Activated CD4-positive, alpha-beta T cell treated with anti-CD3 and anti-CD28 coated beads for 4 hours (primary cell): Measurements from ENCODE around the gene GTPBP6.
"Not testable (repeated sequence)": the region's sequence is repeated elsewhere in the genome, so short reads cannot be mapped to it uniquely, and the experiment has no call there.

Source experiments
- DNase-seq, 2 donors: peaks; one replicate each; pipeline ENCODE4 v3.0.0-alpha.2; 2020

GTPBP6 gene

GRCh38 chrX:261167-261918 is 57.3 kb downstream of the GTPBP6 start:
- no peak for DNase-seq

- DNase-seq = no peak
Measured at GRCh38 chrX:259692-260355, 58.8 kb downstream of the GTPBP6 start.

GRCh38 chrX:258291-259040 is 60.1 kb downstream of the GTPBP6 start:
- DNase-seq = no peak

- DNase-seq = no peak
Measured at GRCh38 chrX:257681-258289, 60.8 kb downstream of the GTPBP6 start.

GRCh38 chrX:257054-257453 is 61.5 kb downstream of the GTPBP6 start:
- DNase-seq = not testable (repeated sequence)

GRCh38 chrX:255923-256331 is 62.7 kb downstream of the GTPBP6 start:
- no peak for DNase-seq
